Measurements from ENCODE around the gene F10.
"Not testable (repeated sequence)": the region's sequence is repeated elsewhere in the genome, so short reads cannot be mapped to it uniquely, and the experiment has no call there.

F10 gene

DNA sequence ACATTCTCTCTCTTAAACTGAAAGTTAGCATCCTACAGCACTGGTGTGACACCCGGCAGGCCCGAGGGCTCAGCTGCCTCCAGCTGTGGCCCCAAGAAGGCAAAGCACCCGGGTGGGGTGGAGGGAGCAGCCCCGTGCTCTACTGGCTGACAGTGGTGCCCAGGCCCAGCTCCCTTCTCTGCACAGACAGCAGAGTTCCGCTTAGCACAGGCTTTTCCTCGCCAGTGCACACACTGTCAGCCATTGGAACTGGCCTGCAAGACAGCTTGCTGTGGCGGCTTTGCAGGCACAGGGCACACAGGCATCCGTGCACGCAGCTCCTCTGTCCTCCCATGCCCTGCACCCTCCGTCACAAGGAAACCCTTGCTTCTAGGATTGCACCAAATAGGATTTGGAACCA is 20.3 kb upstream of the F10 start:
- not testable (repeated sequence) for H3K4me3 Mint-ChIP-seq; H3K27me3 Mint-ChIP-seq; H3K4me1 Mint-ChIP-seq (ENCODE audit: low read depth in 2 of 2); H3K36me3 Mint-ChIP-seq (ENCODE audit: insufficient read depth); ATAC-seq (replicated peaks); H3K9me3 Mint-ChIP-seq; DNase-seq; H3K27ac Mint-ChIP-seq

DNA sequence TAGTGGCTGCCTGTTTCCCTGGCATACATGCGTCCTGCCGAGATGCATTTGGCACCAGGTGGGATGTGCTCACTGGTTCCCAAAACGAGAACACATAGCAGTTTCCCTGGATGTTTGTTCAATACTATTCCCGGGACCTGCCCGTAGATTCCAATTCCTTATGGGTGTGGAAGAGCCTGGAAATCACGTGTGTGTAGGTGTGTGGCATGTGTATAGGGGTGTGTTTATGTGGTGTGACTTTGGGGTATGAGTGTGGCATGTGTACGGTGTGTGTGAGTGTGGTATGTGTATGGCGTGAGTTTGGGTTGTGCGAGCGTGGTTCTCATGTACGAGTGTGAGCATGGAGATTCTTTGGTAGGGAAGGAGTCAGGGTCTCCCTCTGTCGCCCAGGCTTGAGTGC is 19.9 kb upstream of the F10 start:
- Mint-ChIP-seq H3K9me3 (no peaks in the 10 kb centered on the region), H3K27ac (no peak overlapping the region), H3K4me1 (ENCODE audit: low read depth in 2 of 2) (no peaks in the 10 kb centered on the region), H3K36me3 (ENCODE audit: insufficient read depth) (no peaks in the 10 kb centered on the region), H3K27me3 (no peaks in the 10 kb centered on the region), H3K4me3 (no peak overlapping the region)
- ATAC-seq (replicated peaks): no peak
- DNase-seq: no peak

DNA sequence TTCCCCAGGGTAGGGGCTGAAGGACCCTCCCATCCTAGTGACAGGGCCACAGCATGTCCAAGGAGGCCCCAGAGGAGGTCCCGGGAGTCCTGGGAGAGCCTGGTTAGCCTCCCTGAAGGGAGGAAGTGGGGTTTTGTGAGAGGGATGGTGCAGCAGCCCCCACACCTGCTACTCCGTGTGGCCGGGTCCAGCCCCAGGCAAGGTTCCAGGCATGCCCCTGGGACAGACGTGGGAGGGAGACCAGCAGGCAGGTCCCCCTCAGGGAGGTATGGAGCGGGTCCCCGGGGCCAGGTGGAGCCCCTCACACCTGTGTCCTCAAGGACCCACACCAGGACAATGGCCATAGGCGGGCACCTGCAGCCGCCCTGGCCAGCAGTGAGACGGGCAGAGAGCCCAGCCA is 19.0 kb upstream of the F10 start:
- no peak for DNase-seq

DNA sequence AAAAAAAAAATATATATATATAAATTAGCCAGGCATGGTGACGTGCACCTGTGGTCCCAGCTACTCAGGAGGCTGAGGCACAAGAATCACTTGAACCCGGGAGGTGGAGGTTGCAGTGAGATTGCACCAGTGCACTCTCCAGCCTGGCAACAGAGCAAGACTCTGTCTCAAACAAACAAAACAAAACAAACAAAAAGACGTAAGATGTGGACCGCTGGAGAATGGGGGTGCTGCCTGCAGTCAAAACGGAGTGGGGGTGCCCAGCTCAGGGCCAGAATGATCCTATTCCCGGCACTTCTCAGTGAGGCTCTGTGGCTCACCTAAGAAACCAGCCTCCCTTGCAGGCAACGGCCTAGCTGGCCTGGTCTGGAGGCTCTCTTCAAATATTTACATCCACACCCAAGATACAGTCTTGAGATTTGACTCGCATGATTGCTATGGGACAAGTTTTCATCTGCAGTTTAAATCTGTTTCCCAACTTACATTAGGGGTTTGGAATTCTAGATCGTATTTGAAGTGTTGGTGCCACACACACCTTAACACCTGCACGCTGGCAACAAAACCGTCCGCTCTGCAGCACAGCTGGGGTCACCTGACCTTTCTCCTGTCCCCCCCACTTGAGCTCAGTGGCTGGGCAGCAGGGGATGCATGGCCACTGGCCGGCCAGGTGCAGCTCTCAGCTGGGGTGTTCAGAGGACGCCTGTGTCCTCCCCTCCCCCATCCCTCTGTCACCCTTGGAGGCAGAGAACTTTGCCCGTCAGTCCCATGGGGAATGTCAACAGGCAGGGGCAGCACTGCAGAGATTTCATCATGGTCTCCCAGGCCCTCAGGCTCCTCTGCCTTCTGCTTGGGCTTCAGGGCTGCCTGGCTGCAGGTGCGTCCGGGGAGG is 17.3 kb upstream of the F10 start, which contains the start of gene F7:
Gene F7 (plus strand): TSS at position 760 of the 889 bp plus-strand sequence. CDS start 51 bp downstream, at position 811.
- Mint-ChIP-seq H3K27ac (no peak within 1 kb of the TSS), H3K9me3 (no peaks in the 10 kb centered on the region), H3K36me3 (ENCODE audit: insufficient read depth) (no peaks in the 10 kb centered on the region), H3K27me3 (no peaks in the 10 kb centered on the region), H3K4me3 (no peak within 1 kb of the TSS), H3K4me1 (ENCODE audit: low read depth in 2 of 2) (no peaks in the 10 kb centered on the region)
- no peak for ATAC-seq (replicated peaks)
- no peak for DNase-seq

More for the DNA sequence above, 19.0 kb upstream of the F10 start:
- H3K4me1 Mint-ChIP-seq (ENCODE audit: low read depth in 2 of 2): no peaks in the 10 kb centered on the region
- no peaks in the 10 kb centered on the region for H3K36me3 Mint-ChIP-seq (ENCODE audit: insufficient read depth)
- ATAC-seq (replicated peaks): no peak
- H3K27me3 Mint-ChIP-seq: no peaks in the 10 kb centered on the region
- H3K9me3 Mint-ChIP-seq: no peaks in the 10 kb centered on the region
- no peak overlapping the region for H3K4me3 Mint-ChIP-seq
- no peak overlapping the region for H3K27ac Mint-ChIP-seq

GRCh38 chr13:113105921-113106452 is 16.6 kb upstream of the F10 start:
- Mint-ChIP-seq H3K4me3 (no peak overlapping the region), H3K27me3 (no peaks in the 10 kb centered on the region), H3K9me3 (no peaks in the 10 kb centered on the region), H3K36me3 (ENCODE audit: insufficient read depth) (peaks cover 2% of the 10 kb centered on the region), H3K27ac (no peak overlapping the region), H3K4me1 (ENCODE audit: low read depth in 2 of 2) (peaks cover 0 to under 1% of the 10 kb centered on the region in 2 donors)
- DNase-seq: no peak
- no peak for ATAC-seq (replicated peaks)

DNA sequence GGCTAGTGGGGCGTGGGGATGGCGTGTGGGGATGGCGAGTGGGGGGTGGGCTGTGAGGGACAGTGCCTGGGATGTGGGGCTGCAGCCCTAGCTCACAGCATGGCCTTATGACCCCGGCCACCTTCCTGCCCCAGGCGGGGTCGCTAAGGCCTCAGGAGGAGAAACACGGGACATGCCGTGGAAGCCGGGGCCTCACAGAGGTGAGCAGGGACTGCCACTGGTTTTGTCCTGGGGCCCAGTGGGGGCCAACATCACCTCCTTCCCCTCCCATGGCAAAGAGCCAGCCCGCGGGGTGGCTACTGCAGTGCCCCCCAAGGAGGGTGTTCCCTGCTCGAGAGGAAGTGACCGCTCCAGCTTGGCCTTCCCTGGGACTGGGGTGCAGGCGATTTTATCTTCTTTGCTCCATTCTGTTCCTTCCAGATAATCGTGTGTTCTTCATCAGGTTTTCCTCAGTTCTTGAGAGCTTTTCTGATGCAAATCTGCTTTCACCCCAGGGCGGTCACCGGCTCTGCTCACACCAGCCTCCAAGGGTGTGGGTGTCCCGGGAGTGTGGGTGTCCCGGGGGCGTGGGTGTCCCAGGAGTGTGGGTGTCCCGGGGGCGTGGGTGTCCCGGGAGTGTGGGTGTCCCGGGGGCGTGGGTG is 15.8 kb upstream of the F10 start:
- Mint-ChIP-seq H3K4me1 (ENCODE audit: low read depth in 2 of 2) (peaks cover 0 to 2% of the 10 kb centered on the region in 2 donors), H3K27me3 (no peaks in the 10 kb centered on the region), H3K27ac (no peak overlapping the region), H3K4me3 (peak overlapping the region; percentile 6 to 12), H3K36me3 (ENCODE audit: insufficient read depth) (peaks cover 3% of the 10 kb centered on the region), H3K9me3 (no peaks in the 10 kb centered on the region)
- no peak for DNase-seq
- ATAC-seq (replicated peaks): no peak

GRCh38 chr13:113108521-113108920 is 14.1 kb upstream of the F10 start:
- not testable (repeated sequence) for DNase-seq; ATAC-seq (replicated peaks); H3K4me3 Mint-ChIP-seq; H3K4me1 Mint-ChIP-seq (ENCODE audit: low read depth in 2 of 2); H3K27ac Mint-ChIP-seq; H3K36me3 Mint-ChIP-seq (ENCODE audit: insufficient read depth); H3K27me3 Mint-ChIP-seq; H3K9me3 Mint-ChIP-seq

- no peaks in the 10 kb centered on the region for H3K9me3 Mint-ChIP-seq
- DNase-seq (no peak), ATAC-seq (replicated peaks) (no peak)
- H3K4me1 Mint-ChIP-seq (ENCODE audit: low read depth in 2 of 2): peaks cover 0 to 2% of the 10 kb centered on the region in 2 donors
- H3K27ac Mint-ChIP-seq: no peak overlapping the region
- no peaks in the 10 kb centered on the region for H3K27me3 Mint-ChIP-seq
- peaks cover 3% of the 10 kb centered on the region for H3K36me3 Mint-ChIP-seq (ENCODE audit: insufficient read depth)
- peak overlapping the region; percentile 66 to 74 for H3K4me3 Mint-ChIP-seq
These were observed 13.2 kb upstream of the F10 start for GRCh38 chr13:113109151-113110047.

DNA sequence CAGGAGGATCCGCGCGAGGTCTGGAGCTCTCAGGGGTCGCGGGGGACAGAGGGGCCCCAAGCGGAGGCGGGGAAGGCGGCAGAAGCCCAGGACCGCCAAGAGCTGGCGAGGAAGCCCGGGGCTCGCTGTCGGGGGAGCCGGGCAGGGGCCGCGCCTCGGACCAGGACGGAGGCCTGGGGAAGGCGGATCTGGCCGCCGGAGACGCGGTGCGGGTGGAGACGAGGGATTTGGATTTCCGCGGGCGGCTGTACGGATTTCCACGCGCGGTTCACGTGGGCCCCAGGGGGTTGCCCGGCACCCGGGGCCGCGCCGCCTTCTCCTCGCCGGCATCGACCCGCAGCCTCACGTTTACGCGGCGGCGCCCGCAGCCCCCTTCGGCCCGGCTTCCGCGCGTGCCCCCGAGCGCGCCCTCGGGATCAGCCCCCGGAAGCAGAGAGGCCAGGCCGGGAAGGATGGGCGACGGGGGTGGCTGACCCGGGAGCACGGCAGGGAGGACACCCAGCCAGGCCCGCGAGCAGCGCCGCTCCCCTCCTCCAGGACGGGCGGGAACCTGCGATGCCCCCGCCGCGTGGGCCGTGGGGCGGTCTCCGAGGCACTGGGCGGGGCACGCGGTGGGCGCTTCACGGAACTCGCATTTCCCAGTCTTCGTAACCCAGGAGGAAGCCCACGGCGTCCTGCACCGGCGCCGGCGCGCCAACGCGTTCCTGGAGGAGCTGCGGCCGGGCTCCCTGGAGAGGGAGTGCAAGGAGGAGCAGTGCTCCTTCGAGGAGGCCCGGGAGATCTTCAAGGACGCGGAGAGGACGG is 12.3 kb upstream of the F10 start:
- Mint-ChIP-seq H3K27me3 (no peaks in the 10 kb centered on the region), H3K9me3 (no peaks in the 10 kb centered on the region), H3K36me3 (ENCODE audit: insufficient read depth) (peaks cover 3% of the 10 kb centered on the region), H3K27ac (no peak overlapping the region), H3K4me3 (peak overlapping the region; percentile 66 to 74), H3K4me1 (ENCODE audit: low read depth in 2 of 2) (peaks cover 0 to 2% of the 10 kb centered on the region in 2 donors)
- DNase-seq (peak in 1 of 3 experiments; percentile 17), ATAC-seq (replicated peaks) (peak; percentile 74)

DNA sequence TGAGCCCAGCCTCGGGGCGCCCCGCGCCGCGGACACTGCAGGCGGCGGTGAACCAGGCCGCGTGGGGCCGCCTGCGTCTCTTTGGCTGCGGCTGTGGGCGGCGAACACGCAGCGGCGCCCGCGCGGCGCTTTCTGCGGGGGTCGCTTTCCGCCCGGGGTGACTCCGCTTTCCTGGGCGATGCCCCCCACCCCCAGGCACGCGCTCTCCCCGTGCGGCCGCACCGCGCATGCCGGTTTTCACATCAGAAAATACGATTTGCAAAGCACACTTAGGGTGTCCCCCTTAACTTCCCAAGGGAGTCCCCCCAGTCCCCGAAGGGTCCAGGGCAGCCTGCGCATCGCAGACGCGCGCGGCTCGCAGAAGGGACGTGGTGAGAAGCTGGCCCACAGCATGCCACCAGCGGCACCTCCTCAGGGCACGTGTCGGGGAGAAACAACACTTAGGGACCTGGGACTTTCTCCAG is 11.7 kb upstream of the F10 start:
- H3K4me1 Mint-ChIP-seq (ENCODE audit: low read depth in 2 of 2): peaks cover 0 to 2% of the 10 kb centered on the region in 2 donors
- H3K4me3 Mint-ChIP-seq: peak overlapping the region; percentile 66 to 74
- DNase-seq: no peak
- peak; percentile 53 for ATAC-seq (replicated peaks)
- peak overlapping the region in 1 of 2 donors; percentile 29 for H3K27ac Mint-ChIP-seq
- peaks cover 3% of the 10 kb centered on the region for H3K36me3 Mint-ChIP-seq (ENCODE audit: insufficient read depth)
- H3K27me3 Mint-ChIP-seq: no peaks in the 10 kb centered on the region
- H3K9me3 Mint-ChIP-seq: no peaks in the 10 kb centered on the region

GRCh38 chr13:113111821-113112220 is 10.8 kb upstream of the F10 start:
- not testable (repeated sequence) for H3K27me3 Mint-ChIP-seq; H3K27ac Mint-ChIP-seq; DNase-seq; H3K4me1 Mint-ChIP-seq (ENCODE audit: low read depth in 2 of 2); H3K4me3 Mint-ChIP-seq; H3K36me3 Mint-ChIP-seq (ENCODE audit: insufficient read depth); ATAC-seq (replicated peaks); H3K9me3 Mint-ChIP-seq

DNA sequence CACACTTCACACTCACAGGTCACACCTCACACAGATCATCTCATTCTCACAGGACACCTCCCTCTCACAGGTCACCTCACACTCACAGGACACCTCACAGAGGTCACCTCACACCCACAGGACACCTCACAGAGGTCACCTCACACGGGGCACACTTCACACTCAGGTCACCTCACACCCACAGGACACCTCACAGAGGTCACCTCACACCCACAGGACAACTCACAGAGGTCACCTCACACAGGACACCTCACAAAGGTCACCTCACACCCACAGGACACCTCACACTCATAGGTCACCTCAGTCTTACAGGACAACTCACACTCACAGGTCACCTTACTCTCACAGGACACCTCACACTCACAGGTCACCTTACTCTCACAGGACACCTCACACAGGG is 10.1 kb upstream of the F10 start:
- not testable (repeated sequence) for H3K36me3 Mint-ChIP-seq (ENCODE audit: insufficient read depth); H3K9me3 Mint-ChIP-seq; H3K27me3 Mint-ChIP-seq; H3K4me1 Mint-ChIP-seq (ENCODE audit: low read depth in 2 of 2); DNase-seq; H3K27ac Mint-ChIP-seq; ATAC-seq (replicated peaks); H3K4me3 Mint-ChIP-seq

Measured in effector memory CD8-positive, alpha-beta T cell (primary cell).